GM13977 (cell line): ENCODE data around the gene FAM120AOS.
A peak's percentile ranks its signal among the peaks of the same experiment; 100 is the strongest.

ENCODE experiments used
- DNase-seq: peaks from one replicate; pipeline ENCODE4 v3.0.0; 2012; ENCODE audit warnings: low spot score
- in situ Hi-C: fragments of 300-500 bp; cut with MboI; formaldehyde crosslinking; loops from one replicate; pipeline ENCODE4 v1.12.0; 2022; ENCODE audit warnings: low sequenced_read_pairs, low pct_unique_long_range_greater_than_20kb, mixed read lengths, inconsistent platforms; ENCODE audit not compliant: unreplicated experiment
- TF ChIP-seq, protein P1 (sequence below): IDR thresholded peaks from 2 replicates; pipeline ENCODE4 v1.5.1; 2012; ENCODE audit warnings: mild to moderate bottlenecking, control low read depth; ENCODE audit not compliant: insufficient read depth; ENCODE audit errors: extremely low read depth, missing control alignments

The FAM120AOS gene

GRCh38 chr9:93453047-93453914 lies at the start of gene FAM120AOS:
TSS of gene FAM120AOS (minus strand) at chr9:93453581. CDS start at chr9:93452709, 872 bp downstream.
- in situ Hi-C loops: no loop called here
- peak; percentile 85 for DNase-seq
- TF ChIP-seq, protein P1, sequence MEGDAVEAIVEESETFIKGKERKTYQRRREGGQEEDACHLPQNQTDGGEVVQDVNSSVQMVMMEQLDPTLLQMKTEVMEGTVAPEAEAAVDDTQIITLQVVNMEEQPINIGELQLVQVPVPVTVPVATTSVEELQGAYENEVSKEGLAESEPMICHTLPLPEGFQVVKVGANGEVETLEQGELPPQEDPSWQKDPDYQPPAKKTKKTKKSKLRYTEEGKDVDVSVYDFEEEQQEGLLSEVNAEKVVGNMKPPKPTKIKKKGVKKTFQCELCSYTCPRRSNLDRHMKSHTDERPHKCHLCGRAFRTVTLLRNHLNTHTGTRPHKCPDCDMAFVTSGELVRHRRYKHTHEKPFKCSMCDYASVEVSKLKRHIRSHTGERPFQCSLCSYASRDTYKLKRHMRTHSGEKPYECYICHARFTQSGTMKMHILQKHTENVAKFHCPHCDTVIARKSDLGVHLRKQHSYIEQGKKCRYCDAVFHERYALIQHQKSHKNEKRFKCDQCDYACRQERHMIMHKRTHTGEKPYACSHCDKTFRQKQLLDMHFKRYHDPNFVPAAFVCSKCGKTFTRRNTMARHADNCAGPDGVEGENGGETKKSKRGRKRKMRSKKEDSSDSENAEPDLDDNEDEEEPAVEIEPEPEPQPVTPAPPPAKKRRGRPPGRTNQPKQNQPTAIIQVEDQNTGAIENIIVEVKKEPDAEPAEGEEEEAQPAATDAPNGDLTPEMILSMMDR: no peak

DNA sequence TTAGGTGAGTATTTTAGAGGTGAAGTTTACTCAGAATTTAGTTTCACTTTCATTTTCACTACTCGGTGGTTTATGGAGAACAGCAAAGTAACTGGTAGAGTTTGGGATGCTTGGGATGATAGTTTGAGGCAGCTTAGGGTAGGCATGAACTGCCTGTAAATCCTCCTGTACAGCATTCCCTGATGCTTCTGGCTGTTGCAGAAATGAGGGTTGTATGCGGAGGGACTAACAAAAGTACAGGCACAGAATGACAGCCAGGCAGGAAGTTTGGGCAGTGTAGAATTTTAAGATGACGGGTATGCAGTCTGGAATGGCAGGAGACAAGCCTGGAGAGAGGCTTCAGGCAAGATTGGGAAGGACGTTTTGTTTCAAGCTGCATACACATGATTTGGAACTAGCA lies 48.0 kb upstream of the FAM120AOS start:
- in situ Hi-C loops: no loop called here
- TF ChIP-seq, protein P1: no peak
- DNase-seq: no peak

DNA sequence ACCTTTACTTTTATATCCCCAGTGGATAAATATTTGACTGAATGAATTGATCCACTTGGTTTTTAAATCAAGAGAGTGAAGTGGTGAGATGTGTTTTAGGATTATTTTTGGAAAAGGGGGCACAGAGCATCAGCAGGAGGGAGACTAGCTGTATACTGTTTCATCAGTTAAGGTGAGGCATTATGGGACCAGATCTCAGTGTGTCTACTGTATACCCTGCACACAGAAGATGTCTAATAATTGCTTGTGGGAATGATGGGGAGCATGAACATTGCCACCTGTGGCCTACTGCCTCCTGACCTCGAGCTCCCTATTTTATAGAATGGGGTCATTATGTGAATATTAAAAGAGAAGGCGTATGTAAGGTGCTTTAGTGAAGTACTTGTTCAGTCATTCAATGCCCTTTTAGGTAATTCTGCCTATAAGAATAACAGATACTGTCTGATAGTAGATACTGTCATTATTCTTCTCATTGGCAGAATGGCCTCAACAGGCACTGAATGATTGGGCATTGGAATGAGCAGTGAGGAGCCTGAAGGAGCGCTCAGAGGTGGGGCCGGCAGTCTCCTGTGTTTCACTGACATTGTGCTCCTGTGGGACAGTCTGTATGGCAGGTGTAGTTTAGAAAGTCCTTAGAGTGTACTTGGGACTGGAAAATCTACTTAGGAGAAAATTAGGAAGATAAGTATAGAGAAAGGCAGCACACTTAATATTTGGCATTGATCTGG lies 47.4 kb upstream of the FAM120AOS start:
- TF ChIP-seq, protein P1: no peak
- DNase-seq: no peak
- in situ Hi-C loops: no loop called here

- TF ChIP-seq, protein P1: no peak
- no peak for DNase-seq
- in situ Hi-C loops: no loop called here
Measured at GRCh38 chr9:93496285-93496684, 42.9 kb upstream of the FAM120AOS start.

GRCh38 chr9:93493949-93494348 lies 40.6 kb upstream of the FAM120AOS start:
- DNase-seq: no peak
- in situ Hi-C loops: no loop called here
- TF ChIP-seq, protein P1: no peak

- no peak for DNase-seq
- TF ChIP-seq, protein P1: no peak
- in situ Hi-C loops: no loop called here
Measured at GRCh38 chr9:93492327-93492726, 38.9 kb upstream of the FAM120AOS start.
